Measurements from ENCODE around the gene ETNK2. TPM values are rescaled to one million over a fixed set of nuclear protein-coding genes. Genes with fewer than 3 reads are reported as not detected.

Gene ETNK2
- 0.17 TPM in 1 of 2 replicates, not detected in the other for total RNA-seq (2014; rRNA removed; shearing (Covaris generic))
- polyA plus RNA-seq (2014; cell fraction: nucleus; rRNA removed): 0.06 and 0.63 TPM in 2 replicates

- DNase-seq (ENCODE audit: extremely low read depth, low read depth): no peak
Observed at GRCh38 chr1:204151552-204152309, at the start of gene ETNK2. TSS of gene ETNK2 (minus strand) at chr1:204152044. CDS start at chr1:204151852, 192 bp downstream.

- DNase-seq (ENCODE audit: extremely low read depth, low read depth): no peak
Observed at GRCh38 chr1:204201348-204202040, 49.6 kb upstream of the ETNK2 start.

GRCh38 chr1:204199579-204199978, 47.7 kb upstream of the ETNK2 start:
- no peak for DNase-seq (ENCODE audit: extremely low read depth, low read depth)

- no peak for DNase-seq (ENCODE audit: extremely low read depth, low read depth)
Observed at GRCh38 chr1:204198348-204199340, 46.8 kb upstream of the ETNK2 start.

- no peak for DNase-seq (ENCODE audit: extremely low read depth, low read depth)
Observed at GRCh38 chr1:204197068-204197467, 45.2 kb upstream of the ETNK2 start.

GRCh38 chr1:204196068-204196795, 44.4 kb upstream of the ETNK2 start, which contains the start of gene KISS1:
TSS of gene KISS1 (minus strand) at chr1:204196491. CDS start at chr1:204192876, 3,615 bp downstream.
- DNase-seq (ENCODE audit: extremely low read depth, low read depth): no peak

GRCh38 chr1:204194771-204195170, 42.9 kb upstream of the ETNK2 start:
- DNase-seq (ENCODE audit: extremely low read depth, low read depth): no peak

GRCh38 chr1:204194080-204194479, 42.2 kb upstream of the ETNK2 start:
- no peak for DNase-seq (ENCODE audit: extremely low read depth, low read depth)

GRCh38 chr1:204192589-204193352, 40.9 kb upstream of the ETNK2 start:
- no peak for DNase-seq (ENCODE audit: extremely low read depth, low read depth)

- no peak for DNase-seq (ENCODE audit: extremely low read depth, low read depth)
Observed at GRCh38 chr1:204192046-204192445, 40.2 kb upstream of the ETNK2 start.

GRCh38 chr1:204191456-204191855, 39.6 kb upstream of the ETNK2 start:
- no peak for DNase-seq (ENCODE audit: extremely low read depth, low read depth)

- no peak for DNase-seq (ENCODE audit: extremely low read depth, low read depth)
Observed at GRCh38 chr1:204190212-204191211, 38.7 kb upstream of the ETNK2 start.

- DNase-seq (ENCODE audit: extremely low read depth, low read depth): no peak
Observed at GRCh38 chr1:204188959-204189639, 37.3 kb upstream of the ETNK2 start.

GRCh38 chr1:204186597-204186996, 34.8 kb upstream of the ETNK2 start:
- no peak for DNase-seq (ENCODE audit: extremely low read depth, low read depth)

- DNase-seq (ENCODE audit: extremely low read depth, low read depth): no peak
Observed at GRCh38 chr1:204181116-204181515, 29.3 kb upstream of the ETNK2 start.

- no peak for DNase-seq (ENCODE audit: extremely low read depth, low read depth)
Observed at GRCh38 chr1:204180133-204180532, 28.3 kb upstream of the ETNK2 start.

Data from NCI-H460 (cell line).